ENCODE measurements around the gene OLFML3.
A peak's percentile ranks its signal among the peaks of the same experiment; 100 is the strongest.
"Not testable (repeated sequence)": the region's sequence is repeated elsewhere in the genome, so short reads cannot be mapped to it uniquely, and the experiment has no call there.

Gene OLFML3, protein sequence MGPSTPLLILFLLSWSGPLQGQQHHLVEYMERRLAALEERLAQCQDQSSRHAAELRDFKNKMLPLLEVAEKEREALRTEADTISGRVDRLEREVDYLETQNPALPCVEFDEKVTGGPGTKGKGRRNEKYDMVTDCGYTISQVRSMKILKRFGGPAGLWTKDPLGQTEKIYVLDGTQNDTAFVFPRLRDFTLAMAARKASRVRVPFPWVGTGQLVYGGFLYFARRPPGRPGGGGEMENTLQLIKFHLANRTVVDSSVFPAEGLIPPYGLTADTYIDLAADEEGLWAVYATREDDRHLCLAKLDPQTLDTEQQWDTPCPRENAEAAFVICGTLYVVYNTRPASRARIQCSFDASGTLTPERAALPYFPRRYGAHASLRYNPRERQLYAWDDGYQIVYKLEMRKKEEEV

DNA sequence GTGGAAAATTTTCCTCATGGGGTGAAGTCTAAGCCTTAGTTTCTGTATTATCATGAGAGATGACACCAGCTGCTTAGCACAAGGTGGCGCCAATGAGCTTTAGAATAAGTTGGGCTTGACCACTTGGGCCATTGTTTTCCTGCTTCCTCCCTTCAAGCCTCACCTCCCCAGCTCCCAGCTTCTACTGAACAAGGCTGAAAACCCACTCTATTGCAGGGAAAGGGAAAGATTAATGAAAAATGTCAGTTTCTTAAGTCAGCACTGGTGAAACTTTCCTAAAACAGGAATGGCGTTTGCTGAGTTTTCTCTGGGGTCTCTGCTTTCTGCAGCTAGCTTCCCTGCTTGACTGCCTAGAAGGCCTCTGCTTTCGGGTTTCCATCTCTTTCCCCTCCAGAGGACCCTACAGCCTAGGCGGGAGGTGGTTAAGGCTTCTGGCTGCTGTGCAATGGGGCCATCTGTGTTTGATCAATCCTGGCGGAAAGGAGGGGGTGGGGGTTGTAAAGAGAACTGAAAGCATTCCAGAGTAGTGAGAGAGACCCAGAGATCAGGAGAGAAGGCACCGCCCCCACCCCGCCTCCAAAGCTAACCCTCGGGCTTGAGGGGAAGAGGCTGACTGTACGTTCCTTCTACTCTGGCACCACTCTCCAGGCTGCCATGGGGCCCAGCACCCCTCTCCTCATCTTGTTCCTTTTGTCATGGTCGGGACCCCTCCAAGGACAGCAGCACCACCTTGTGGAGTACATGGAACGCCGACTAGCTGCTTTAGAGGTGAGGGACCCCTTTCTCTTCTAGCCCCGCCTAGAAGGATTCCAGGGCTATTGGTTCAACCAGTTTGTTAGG lies at the start of gene OLFML3:
Gene OLFML3, plus strand, starts transcription at position 612 of the 840 bp plus-strand sequence. Its CDS starts 43 bp downstream, at position 655.
- DNase-seq (ENCODE audit: low spot score), result peak; percentile 56

DNA sequence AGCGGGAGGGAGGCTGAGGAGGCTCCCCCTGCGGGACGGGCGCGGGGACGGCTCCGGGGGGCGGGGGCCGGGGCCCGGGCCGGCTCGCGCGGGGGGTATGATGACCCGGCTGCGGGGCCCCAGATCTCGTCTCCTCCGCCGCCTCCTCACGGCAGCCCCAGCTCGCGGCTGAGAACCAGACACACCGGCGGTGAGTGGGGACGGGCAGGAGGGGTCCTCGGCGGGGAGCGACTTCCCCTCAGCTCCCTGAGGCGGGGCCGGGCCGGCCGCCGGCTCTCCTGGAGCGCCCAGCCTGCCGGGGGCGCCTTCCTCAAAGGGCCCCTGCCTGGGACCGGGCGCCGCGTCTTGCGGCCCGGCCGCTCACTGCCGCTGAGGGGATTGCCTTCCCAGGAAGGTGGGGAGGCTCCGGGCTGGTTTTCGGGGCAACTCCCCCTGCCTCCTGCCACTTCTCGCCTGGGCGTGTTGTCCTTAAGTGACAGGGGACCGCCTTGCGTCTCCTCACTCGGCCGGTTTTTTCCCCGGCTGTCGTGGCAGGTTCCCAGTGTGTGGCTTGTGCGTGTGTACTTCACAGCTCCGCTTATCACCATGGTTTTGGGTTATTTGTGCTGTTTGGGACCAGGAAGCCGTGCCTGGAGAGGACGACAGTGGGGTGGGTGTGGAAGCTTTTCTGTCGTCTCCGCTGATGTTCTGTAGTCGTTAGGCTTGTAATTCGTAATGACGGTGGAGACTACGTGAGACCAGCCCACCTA lies 49.4 kb upstream of the OLFML3 start:
- peak; percentile 54 for DNase-seq (ENCODE audit: low spot score)

DNA sequence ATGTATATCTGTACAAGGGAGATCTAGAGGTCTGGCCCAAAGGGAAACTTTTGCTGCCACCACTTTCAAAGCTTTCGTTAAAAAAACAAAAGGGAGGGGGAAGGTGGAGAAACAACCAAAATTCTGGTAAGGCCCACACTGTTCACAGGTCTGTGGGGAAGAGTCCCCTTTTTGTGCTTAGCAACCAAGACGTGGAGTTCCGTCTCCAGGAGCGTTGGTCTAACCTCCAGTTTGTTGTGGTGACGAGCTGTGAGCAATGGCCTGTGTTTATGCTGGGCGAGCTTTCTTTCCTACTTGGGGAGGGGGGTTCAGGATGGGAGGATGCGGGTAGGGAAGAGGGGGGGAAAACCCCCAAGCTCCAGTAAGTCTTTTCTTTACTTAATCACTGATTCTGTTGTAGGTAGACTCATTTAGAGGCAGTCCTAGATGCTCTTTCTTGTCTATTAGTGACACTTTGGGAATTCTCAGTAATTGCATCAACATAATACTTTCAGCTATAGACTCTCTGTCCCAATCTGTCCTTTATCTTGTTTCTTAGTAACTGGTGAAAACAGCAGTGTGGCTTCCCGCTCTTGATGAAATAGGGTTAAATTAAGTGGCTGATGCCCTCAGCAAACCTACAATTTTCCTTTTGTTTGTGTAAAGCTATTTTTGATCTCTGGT lies 48.6 kb upstream of the OLFML3 start:
- DNase-seq (ENCODE audit: low spot score), result peak; percentile 77

DNA sequence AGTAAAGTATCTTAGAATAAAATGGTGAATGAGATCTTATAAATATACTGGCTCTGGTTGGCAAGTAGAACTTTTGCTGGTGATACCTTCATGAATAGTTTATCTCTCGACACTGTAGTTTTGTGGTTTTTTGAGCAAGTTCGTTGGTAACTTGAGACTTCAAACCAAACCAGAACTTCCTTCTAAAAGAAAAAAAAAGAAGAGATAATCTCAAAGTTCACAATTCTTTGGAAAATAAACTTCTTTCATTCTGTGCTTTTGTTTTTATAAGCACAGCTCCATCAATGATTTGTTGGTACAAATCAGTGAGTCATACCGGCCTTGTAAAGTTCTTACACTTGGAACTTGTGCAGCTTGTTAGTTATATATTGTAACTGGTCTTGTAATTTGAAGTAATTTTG lies 47.8 kb upstream of the OLFML3 start:
- DNase-seq (ENCODE audit: low spot score), result peak; percentile 70

DNA sequence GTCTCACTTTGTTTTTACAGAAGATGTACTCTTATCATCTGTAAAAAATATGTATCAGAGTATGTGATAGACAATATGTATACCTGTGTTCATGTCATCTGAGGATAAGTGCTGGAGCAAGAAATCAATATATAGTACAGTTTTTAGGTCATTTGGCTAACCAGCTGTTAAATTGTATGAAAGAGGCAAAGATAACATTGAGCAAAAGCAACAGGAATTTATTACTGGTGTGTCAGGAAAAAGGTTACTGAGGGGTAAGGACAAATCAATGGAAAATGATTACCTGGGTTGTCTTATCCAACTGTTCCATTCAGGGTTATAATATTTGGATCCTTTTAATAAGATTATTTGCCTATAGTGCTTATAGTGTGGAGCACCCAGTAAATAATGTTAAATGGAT lies 45.3 kb upstream of the OLFML3 start:
- no peak for DNase-seq (ENCODE audit: low spot score)

DNA sequence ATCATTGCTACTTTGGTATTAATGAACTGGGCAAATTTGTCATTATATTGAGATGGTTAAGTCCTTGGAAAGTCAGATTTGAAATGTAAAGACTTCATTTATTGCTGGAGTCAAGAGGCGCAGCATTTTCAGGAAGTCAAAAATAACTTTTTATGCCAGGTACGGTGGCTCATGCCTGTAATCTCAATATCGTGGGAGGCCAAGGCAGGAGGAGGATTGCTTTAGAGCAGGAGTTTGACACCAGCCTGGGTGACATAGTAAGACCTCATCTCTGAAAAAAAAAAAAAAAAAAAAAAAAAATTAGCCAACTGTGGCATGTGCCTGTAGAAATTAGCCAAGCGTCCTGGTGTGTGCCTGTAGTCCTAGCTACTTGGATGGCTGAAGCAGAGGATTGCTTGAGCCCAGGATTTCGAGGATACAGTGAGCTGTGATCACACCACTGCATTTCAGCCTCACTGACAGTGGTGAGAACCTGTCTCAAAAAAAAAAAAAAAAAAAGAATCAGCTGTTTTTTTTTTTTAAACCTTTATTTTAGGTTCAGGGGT lies 44.7 kb upstream of the OLFML3 start:
- no peak for DNase-seq (ENCODE audit: low spot score)

DNA sequence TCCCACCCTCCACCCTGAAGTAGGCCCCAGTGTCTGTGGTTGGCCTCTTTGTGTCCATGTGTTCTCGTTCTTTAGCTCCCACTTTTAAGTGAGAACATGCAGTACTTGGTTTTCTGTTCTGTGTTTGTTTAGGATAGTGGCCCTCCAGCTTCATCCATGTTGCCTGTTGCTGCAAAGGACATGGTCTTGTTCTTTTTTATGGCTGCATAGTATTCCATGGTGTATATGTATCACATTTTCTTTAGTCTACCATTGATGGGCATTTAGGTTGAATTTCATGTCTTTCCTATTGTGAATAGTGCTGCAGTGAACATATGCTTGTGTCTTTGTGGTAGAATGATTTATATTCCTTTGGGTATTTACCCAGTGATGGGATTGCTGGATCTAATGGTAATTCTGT lies 44.1 kb upstream of the OLFML3 start:
- no peak for DNase-seq (ENCODE audit: low spot score)

DNA sequence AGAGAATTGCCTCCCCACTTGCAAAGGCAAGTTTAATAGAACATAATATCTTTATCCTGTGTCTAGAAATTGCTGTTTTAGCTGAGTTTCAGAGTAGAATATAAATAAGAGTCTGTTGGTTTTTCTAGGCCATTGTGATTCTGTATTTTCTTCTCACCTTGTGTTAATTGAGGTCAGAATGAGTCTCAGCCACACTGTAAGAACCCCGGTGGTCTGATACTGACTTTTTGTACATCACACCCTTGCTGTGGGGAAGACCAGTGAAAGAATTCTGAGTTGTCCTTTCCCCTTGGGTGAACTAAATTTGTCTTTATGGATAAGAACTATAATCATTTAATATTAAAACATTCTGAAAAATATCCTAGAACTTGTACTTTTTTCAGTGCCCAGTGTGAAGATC lies 43.3 kb upstream of the OLFML3 start:
- no peak for DNase-seq (ENCODE audit: low spot score)

DNA sequence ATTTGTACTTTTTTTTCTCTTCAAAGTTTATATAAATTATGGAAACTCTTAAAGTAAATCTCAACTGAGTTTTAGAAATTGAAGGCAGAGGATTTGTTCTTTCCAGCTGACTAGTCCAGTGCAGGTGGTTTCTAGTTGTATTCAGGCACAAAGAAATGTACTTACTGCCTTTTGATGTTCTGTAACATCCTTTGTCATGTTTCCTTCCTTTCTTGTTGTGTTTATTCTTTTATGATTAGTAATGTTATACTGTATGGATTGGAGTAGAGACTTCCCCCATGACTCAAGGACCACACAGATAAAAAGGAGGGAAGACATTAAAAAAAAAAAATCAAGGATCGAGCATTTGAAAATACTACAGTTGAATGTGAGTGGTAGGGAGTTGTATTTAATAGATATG lies 42.1 kb upstream of the OLFML3 start:
- DNase-seq (ENCODE audit: low spot score), result no peak

DNA sequence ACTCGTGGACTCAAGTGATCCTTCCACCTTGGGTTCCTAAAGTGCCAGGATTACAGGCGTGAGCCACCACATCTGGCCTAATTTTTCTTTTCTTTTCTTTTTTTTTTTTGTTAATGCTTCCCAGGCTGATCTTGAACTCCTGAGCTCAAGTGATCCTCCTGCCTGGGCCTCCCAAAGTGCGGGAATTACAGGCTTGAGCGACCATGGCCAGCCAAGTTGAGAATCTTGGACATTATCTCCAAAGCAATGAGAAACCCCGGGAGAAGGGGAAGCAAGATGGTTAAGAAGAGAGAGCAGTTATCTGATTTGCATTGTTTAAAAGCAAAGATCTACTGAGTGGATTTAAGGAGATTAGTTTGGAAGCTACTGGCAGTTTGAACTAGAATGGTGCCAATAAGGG lies 41.1 kb upstream of the OLFML3 start:
- DNase-seq (ENCODE audit: low spot score), result no peak

DNA sequence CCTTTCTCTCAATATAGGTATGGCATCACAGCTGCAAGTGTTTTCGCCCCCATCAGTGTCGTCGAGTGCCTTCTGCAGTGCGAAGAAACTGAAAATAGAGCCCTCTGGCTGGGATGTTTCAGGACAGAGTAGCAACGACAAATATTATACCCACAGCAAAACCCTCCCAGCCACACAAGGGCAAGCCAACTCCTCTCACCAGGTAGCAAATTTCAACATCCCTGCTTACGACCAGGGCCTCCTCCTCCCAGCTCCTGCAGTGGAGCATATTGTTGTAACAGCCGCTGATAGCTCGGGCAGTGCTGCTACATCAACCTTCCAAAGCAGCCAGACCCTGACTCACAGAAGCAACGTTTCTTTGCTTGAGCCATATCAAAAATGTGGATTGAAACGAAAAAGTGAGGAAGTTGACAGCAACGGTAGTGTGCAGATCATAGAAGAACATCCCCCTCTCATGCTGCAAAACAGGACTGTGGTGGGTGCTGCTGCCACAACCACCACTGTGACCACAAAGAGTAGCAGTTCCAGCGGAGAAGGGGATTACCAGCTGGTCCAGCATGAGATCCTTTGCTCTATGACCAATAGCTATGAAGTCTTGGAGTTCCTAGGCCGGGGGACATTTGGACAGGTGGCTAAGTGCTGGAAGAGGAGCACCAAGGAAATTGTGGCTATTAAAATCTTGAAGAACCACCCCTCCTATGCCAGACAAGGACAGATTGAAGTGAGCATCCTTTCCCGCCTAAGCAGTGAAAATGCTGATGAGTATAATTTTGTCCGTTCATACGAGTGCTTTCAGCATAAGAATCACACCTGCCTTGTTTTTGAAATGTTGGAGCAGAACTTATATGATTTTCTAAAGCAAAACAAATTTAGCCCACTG lies 38.7 kb upstream of the OLFML3 start:
- DNase-seq (ENCODE audit: low spot score), result peak; percentile 54

DNA sequence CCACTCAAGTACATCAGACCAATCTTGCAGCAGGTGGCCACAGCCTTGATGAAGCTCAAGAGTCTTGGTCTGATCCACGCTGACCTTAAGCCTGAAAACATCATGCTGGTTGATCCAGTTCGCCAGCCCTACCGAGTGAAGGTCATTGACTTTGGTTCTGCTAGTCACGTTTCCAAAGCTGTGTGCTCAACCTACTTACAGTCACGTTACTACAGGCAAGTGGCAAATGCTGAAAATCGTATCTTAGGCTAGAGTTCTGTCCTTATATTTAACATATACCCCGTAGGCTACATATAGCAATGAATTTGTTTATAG lies 38.1 kb upstream of the OLFML3 start:
- no peak for DNase-seq (ENCODE audit: low spot score)

DNA sequence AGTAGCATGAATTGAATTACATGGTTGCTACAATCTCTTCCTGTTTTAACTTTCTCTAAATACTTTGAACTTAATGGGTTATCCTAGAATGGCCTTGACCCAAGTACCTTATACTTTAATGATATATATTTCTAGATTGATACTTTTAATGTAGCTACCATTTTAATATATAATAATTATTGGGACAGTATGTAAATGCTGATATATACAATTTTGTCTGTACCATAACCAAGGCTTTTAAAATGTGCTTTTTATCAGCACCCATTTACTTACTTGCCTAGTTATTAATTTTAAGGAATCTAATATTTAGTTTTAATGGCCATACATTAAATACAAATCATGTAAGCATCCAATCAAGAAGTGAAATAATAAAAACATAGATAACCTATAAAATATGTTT lies 36.7 kb upstream of the OLFML3 start:
- DNase-seq (ENCODE audit: low spot score), result no peak

DNA sequence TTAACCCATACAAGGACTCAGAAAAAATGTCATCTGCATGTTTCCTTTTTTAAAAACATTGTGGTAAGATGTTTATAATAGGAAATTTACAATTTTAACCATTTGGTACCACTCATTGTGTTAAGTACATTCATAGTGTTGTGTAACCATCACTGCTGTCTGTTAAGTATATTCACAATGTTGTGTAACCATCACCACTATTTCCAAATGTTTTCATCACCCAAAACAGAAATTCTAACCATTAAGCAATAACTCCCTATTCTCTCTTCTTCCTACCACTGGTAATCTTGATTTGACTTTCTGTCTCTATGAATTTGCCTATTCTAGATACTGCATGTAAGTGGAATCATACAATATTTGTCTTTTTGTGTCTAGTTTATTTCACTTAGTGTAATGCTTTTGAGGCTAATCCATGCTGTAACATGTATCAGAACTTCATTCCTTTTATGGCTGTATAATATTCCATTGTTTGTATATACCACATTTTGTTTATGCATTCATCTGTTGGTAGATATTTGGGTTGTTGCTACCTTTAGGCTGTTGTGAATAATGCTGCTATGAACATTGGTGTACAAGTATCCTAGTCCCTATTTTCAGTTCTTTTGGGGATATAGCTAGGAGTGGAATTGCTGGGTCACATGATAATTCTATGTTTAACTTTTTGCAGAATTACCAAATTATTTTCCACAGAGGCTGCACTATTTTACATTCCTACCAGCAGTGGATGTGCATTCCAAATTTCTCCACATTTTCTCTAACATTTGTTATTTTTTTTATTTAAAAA lies 36.1 kb upstream of the OLFML3 start:
- DNase-seq (ENCODE audit: low spot score), result no peak

DNA sequence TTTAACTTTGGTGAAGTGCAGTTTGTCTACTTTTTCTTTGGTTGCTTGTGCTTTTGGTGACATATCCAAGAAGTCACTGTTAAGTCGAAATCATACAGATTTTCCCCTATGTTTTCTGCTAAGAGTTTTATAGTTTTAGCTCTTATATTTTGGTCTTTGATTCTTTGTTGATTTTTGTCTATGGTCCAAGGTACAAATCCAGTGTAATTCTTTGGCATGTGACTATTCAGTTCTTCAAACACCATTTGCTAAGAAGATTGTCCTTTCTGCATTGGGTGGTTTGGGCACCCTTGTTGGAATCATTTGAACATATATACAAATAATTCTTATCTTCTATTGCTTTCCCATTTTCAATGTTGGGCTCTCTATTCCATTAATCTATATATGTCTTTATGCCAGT lies 33.9 kb upstream of the OLFML3 start:
- DNase-seq (ENCODE audit: low spot score), result no peak

DNA sequence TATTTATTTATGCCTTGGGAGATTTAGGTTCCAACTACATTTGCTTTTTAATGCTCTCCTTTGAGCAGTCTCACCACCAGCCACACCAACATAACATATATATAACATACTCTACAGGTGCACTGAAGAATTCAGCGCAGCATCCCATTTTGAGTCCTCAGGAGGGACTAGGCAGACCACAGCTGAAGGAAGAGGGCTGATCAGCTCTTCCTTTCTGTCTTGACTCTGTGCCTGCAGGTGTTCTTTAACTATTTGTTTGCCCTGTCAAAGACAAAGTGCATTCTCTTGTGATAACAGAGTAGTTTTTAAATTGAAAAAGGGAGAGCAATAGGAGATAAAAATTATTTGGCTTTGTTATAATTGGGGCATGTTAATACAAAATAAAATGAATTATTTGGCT lies 33.2 kb upstream of the OLFML3 start:
- no peak for DNase-seq (ENCODE audit: low spot score)

DNA sequence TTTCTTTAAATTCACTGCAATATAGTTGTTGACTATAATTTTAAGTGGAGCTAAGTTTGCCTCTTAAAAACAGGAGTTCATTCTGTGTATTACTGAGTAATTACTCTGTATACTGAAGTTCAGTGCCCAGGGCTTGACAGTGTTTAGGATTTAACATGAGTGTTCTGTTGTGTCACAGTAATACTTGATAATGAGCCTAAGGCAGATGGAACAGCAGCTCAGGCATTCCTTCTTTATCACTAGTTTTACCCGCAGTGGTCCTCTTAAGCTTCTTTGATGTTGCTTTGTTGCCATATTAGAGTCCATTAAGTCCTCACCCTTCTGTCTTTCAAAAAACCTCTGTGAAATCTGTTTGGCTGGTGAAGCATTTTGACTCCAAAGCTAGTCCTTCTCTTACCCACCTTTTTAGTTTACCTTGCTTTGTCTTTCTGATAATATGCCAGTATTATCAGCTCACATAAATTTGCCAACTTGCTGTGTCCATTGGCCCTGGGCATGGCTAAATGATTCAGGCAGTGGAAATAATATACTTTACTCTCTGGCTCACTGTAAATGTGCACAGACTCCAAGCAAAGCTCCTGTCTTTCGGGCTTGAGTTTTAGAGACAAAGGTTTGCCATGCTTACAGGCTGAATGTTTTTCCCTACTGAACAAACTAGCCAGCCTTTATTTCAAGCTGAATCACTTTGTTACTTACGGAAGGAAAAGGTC lies 32.4 kb upstream of the OLFML3 start:
- no peak for DNase-seq (ENCODE audit: low spot score)

DNA sequence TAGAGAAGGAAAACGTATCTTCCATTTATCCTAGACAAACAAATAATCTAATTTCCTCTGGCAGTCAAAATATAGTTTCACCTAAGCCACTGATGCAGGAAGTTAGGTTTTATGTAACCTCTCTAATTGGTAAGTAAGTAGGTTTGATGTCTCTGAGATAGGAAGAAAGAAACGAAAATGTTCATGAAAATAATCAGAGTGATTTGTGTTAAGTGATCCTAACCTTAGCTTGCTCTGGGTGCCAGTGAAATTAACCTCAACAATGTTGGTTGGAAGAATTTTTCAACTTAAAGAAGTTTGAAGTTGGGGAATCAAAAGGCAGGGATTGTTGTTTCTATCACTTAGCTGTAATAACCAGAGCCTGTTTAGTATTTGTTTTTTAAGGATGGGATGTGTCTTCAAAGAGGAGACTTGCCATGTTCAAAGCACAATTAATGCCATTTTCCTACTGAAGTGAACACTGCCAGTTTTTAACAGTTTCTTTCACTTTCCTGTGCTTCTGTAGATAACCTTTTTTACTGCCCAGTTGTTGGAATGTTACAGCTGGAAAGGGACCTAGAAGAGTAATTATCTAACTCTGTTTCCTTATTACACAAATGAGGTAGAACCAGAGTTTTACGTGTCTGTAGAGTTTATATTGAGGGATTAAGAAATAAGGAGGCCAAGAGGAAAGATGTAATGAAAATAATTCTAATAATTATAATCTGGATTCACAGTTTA lies 31.7 kb upstream of the OLFML3 start:
- DNase-seq (ENCODE audit: low spot score), result no peak

DNA sequence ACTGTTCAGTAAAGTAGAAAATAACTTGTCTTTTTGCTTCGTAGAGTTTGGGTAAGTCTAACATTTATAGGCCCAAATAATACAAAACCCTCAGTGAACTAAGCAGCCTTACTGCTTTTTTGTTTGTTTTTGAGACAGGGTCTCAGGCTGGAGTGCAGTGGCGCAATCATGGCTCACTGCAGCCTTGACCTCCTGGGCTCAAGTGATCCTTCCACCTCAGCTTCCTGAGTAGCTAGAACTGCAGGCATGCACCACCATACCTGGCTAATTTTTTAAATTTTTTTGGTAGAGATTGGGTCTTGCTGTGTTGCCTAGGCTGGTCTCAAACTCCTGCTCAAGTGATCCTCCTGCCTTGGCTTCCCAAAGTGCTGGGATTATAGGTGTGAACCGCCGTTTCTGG lies 31.1 kb upstream of the OLFML3 start:
- not testable (repeated sequence) for DNase-seq (ENCODE audit: low spot score)

Measured in activated CD4-positive, alpha-beta T cell treated with anti-CD3 and anti-CD28 coated beads, Interleukin-2, Interleukin-4, amounts not matched to agents 100 ng/mL and 50 ng/mL, durations not matched to agents 16 hours and 8 hours (primary cell).